Measurements from ENCODE around the gene FHAD1. TPM values are rescaled to one million over a fixed set of nuclear protein-coding genes. Genes with fewer than 3 reads are reported as not detected.

FHAD1 gene
- total and polyA plus RNA-seq, 9 of the 15 experiments (the other 6 are each of a cell fraction or from before 2014, with no cell fraction given): 0.32 to 2.1 (median 1.5) TPM; not detected in 1

GRCh38 chr1:15358565-15359133 lies 111.6 kb downstream of the FHAD1 start (continued):
- TF ChIP-seq PREB (CRISPR knock-in tag; IDR thresholded peaks at IDR 0.05): no peak
- TF ChIP-seq ZNF12 (CRISPR knock-in tag; IDR thresholded peaks at IDR 0.05): no peak
- peak; percentile 88 for TF ChIP-seq E2F8 (IDR thresholded peaks at IDR 0.05; ENCODE audit: low read depth, partially characterized antibody)
- TF ChIP-seq MEF2D (tag; conservative IDR thresholded peaks at IDR 0.05; ENCODE audit: low read depth): no peak
- TF ChIP-seq SUPT5H (IDR thresholded peaks at IDR 0.05): no peak
- TF ChIP-seq ZBTB34 (CRISPR knock-in tag; IDR thresholded peaks at IDR 0.05): no peak
- no peak for TF ChIP-seq CAMTA2 (CRISPR knock-in tag; conservative IDR thresholded peaks at IDR 0.05)
- TF ChIP-seq MAFF (IDR thresholded peaks at IDR 0.05; ENCODE audit: low read length): no peak
- no peak for TF ChIP-seq ZBTB43 (CRISPR knock-in tag; IDR thresholded peaks at IDR 0.05)
- peak; percentile 69; the same call in 1 of the 2 replicates for TF ChIP-seq SMARCE1 (IDR thresholded peaks at IDR 0.05)
- TF ChIP-seq MTA2 (IDR thresholded peaks at IDR 0.05; ENCODE audit: low read depth): no peak
- no peak for TF ChIP-seq ERF (CRISPR knock-in tag; IDR thresholded peaks at IDR 0.05)
- TF ChIP-seq RFX5 (IDR thresholded peaks at IDR 0.05; ENCODE audit: low read depth, low read length): no peak
- TF ChIP-seq KAT8 (IDR thresholded peaks at IDR 0.05; ENCODE audit: low read depth): no peak
- no peak for TF ChIP-seq FOXK1 (CRISPR knock-in tag; IDR thresholded peaks at IDR 0.05; ENCODE audit: borderline replicate concordance)
- TF ChIP-seq GTF2F1 (IDR thresholded peaks at IDR 0.05; ENCODE audit: low read depth, low read length): no peak
- peak; percentile 83; the same call in 1 of the 2 replicates for TF ChIP-seq LEF1 (IDR thresholded peaks at IDR 0.05)
- no peak for TF ChIP-seq ZNF124 (CRISPR knock-in tag; IDR thresholded peaks at IDR 0.05)
- TF ChIP-seq PHF8 (IDR thresholded peaks at IDR 0.05; ENCODE audit: borderline replicate concordance, low read length): no peak

Data from K562 (cell line).